HL-60 (cell line): ENCODE measurements around the gene TNRC6A.
"Not testable (repeated sequence)": the region's sequence is repeated elsewhere in the genome, so short reads cannot be mapped to it uniquely, and the experiment has no call there.

Experiments used
- DNase-seq, 2 experiments: peaks; one replicate each; pipeline ENCODE4 v3.0.0-alpha.2; 2010 to 2020; ENCODE audit warnings: low read depth in 1 of 2, low spot score in 1 of 2
- H3K27ac ChIP-seq: fragments of 250-450 bp; sonication (Bioruptor Pico); replicated peaks from 2 replicates; pipeline ENCODE4 v1.5.1; 2020; ENCODE audit warnings: mild to moderate bottlenecking, moderate library complexity
- H3K27me3 ChIP-seq: fragments of 250-450 bp; sonication (Bioruptor Pico); 2 replicates; pipeline ENCODE4 v1.5.1; 2021; ENCODE audit warnings: mild to moderate bottlenecking, moderate library complexity; ENCODE audit not compliant: insufficient read depth, poor library complexity, severe bottlenecking
- H3K4me3 ChIP-seq: replicated peaks from 2 replicates; pipeline ENCODE4 v1.5.1; 2011; ENCODE audit warnings: mild to moderate bottlenecking, control low read depth, low read length; ENCODE audit not compliant: insufficient read depth
- CTCF ChIP-seq: IDR thresholded peaks from one replicate; pipeline ENCODE4 v1.5.1; 2011; ENCODE audit warnings: low read length, control low read depth, inconsistent platforms; ENCODE audit not compliant: insufficient read depth
- GABPA ChIP-seq: IDR thresholded peaks from 2 replicates; pipeline ENCODE4 v1.6.1; 2012; ENCODE audit warnings: low read depth
- POLR2AphosphoS5 ChIP-seq: IDR thresholded peaks from 2 replicates; pipeline ENCODE4 v1.6.1; 2012; ENCODE audit warnings: low read depth
- SPI1 ChIP-seq: IDR thresholded peaks from 2 replicates; pipeline ENCODE4 v1.6.1; 2012; ENCODE audit warnings: low read depth, mild to moderate bottlenecking, borderline replicate concordance
- TF ChIP-seq, protein P1 (sequence below): IDR thresholded peaks from 2 replicates; pipeline ENCODE4 v1.6.1; 2012; ENCODE audit warnings: low read depth; ENCODE audit not compliant: insufficient replicate concordance

Gene TNRC6A

GRCh38 chr16:24807301-24807700, 77.8 kb downstream of the TNRC6A start:
- no peak overlapping the region for H3K27ac ChIP-seq
- H3K27me3 ChIP-seq: no peaks in the 10 kb centered on the region
- DNase-seq: no peak
- TF ChIP-seq GABPA: no peak
- TF ChIP-seq SPI1: no peak
- TF ChIP-seq, protein P1, sequence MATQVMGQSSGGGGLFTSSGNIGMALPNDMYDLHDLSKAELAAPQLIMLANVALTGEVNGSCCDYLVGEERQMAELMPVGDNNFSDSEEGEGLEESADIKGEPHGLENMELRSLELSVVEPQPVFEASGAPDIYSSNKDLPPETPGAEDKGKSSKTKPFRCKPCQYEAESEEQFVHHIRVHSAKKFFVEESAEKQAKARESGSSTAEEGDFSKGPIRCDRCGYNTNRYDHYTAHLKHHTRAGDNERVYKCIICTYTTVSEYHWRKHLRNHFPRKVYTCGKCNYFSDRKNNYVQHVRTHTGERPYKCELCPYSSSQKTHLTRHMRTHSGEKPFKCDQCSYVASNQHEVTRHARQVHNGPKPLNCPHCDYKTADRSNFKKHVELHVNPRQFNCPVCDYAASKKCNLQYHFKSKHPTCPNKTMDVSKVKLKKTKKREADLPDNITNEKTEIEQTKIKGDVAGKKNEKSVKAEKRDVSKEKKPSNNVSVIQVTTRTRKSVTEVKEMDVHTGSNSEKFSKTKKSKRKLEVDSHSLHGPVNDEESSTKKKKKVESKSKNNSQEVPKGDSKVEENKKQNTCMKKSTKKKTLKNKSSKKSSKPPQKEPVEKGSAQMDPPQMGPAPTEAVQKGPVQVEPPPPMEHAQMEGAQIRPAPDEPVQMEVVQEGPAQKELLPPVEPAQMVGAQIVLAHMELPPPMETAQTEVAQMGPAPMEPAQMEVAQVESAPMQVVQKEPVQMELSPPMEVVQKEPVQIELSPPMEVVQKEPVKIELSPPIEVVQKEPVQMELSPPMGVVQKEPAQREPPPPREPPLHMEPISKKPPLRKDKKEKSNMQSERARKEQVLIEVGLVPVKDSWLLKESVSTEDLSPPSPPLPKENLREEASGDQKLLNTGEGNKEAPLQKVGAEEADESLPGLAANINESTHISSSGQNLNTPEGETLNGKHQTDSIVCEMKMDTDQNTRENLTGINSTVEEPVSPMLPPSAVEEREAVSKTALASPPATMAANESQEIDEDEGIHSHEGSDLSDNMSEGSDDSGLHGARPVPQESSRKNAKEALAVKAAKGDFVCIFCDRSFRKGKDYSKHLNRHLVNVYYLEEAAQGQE: no peak
- TF ChIP-seq CTCF: no peak
- TF ChIP-seq POLR2AphosphoS5: no peak
- H3K4me3 ChIP-seq: no peak overlapping the region

- no peak overlapping the region for H3K4me3 ChIP-seq
- no peaks in the 10 kb centered on the region for H3K27me3 ChIP-seq
- TF ChIP-seq, protein P1: no peak
- no peak for TF ChIP-seq CTCF
- TF ChIP-seq GABPA: no peak
- TF ChIP-seq SPI1: no peak
- no peak for TF ChIP-seq POLR2AphosphoS5
- H3K27ac ChIP-seq: no peak overlapping the region
- DNase-seq: no peak
Observed at GRCh38 chr16:24810951-24811843, 81.7 kb downstream of the TNRC6A start.

GRCh38 chr16:24812813-24813212, 83.4 kb downstream of the TNRC6A start:
- DNase-seq, H3K27ac ChIP-seq, H3K27me3 ChIP-seq, H3K4me3 ChIP-seq: not testable (repeated sequence)

GRCh38 chr16:24815021-24815420, 85.6 kb downstream of the TNRC6A start:
- TF ChIP-seq CTCF (no peak), SPI1 (no peak), POLR2AphosphoS5 (no peak), GABPA (no peak)
- TF ChIP-seq, protein P1: no peak
- Histone ChIP-seq H3K27ac (no peak overlapping the region), H3K4me3 (no peak overlapping the region), H3K27me3 (no peaks in the 10 kb centered on the region)
- DNase-seq: no peak
